ENCODE data around the gene FBXO41. TPM values are rescaled to one million over a fixed set of nuclear protein-coding genes. Genes with fewer than 3 reads are reported as not detected.

The FBXO41 gene
- total RNA-seq, 4 donors from 2014 or later = 0.84 to 13.9 (median 4.4) TPM

DNA sequence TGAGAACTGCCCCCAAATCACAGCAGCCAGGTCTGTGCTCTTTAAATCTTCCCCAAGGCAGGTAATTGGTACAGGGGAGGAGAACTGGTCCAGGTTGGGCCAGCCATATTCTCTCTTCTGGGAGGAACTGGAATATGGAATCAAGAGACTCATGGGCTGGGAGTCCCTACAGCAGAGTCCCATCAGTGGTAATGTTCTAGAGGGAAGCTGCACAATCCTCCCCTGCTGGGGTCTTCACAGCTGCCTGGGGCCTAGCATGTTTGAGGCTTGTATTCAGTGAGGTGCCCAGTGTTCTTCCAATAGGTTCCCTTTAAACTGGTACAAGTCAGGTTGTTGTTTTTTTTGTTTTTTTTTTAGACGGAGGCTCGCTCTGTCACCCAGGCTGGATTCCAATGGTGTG lies 30.2 kb upstream of the FBXO41 start:
- Histone ChIP-seq H3K9me3 (no peaks in the 10 kb centered on the region), H3K27me3 (no peaks in the 10 kb centered on the region), H3K4me3 (no peak overlapping the region), H3K4me1 (no peaks in the 10 kb centered on the region), H3K36me3 (no peaks in the 10 kb centered on the region), H3K27ac (no peak overlapping the region)
- no peak for DNase-seq (ENCODE audit: low spot score in 2 of 2)
- 85 to 87% methylated on average over 2 of the region's 2 CpGs for WGBS, 2 donors
- TF ChIP-seq POLR2A (IDR thresholded peaks at IDR 0.05) = no peak
- no peak for TF ChIP-seq EP300 (IDR thresholded peaks at IDR 0.05)
- no peak for TF ChIP-seq CTCF (IDR thresholded peaks at IDR 0.05)

DNA sequence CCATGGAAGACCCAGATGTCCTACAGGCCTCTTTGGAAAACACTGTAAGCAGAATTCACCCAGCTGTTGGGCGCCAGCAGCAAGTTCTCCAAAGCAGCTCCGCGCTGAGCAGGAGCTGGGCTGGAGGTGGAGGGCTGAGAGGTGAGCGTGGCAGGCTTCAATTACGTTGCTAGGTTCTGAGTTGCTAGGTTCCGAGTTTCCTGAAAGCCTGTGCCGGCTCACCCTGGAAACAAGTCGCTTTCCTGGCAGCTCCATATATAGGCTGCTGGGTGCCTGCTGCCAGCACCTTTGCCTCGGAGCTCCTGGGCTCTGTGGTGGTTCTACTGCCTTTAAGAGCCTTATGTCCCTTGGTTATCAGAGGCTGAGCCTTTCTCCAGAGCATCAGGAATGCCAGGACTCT lies 23.4 kb upstream of the FBXO41 start:
- TF ChIP-seq POLR2A (IDR thresholded peaks at IDR 0.05) (no peak), EP300 (IDR thresholded peaks at IDR 0.05) (no peak), CTCF (IDR thresholded peaks at IDR 0.05) (no peak)
- no peaks in the 10 kb centered on the region for H3K27me3 ChIP-seq
- no peaks in the 10 kb centered on the region for H3K4me1 ChIP-seq
- WGBS, 2 donors = 77 to 84% methylated on average over 9 of the region's 9 CpGs
- no peak overlapping the region for H3K27ac ChIP-seq
- H3K36me3 ChIP-seq = no peaks in the 10 kb centered on the region
- DNase-seq (ENCODE audit: low spot score in 2 of 2) = no peak
- H3K9me3 ChIP-seq = no peaks in the 10 kb centered on the region
- H3K4me3 ChIP-seq = no peak overlapping the region

DNA sequence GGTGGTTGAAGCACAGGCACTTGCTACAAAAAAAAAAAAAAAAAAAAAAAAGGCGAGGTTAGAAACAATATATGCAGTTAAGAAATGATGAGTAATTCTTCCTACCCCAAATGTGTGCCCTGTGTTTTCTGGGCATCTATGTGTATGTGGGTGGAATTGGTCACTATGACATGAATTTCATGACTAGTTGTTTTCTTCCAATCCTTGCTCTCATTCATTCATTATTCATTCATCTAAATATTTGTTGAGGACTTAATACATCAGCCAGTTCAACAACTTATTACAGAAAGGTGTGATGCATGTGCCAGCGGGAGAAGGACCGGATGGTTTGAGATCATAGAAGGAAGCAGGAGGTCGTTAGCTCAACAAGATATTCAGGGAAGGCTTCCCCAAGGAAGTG lies 17.4 kb upstream of the FBXO41 start:
- Histone ChIP-seq H3K27ac (no peak overlapping the region), H3K27me3 (peaks cover 2 to 18% of the 10 kb centered on the region in 2 donors), H3K9me3 (no peaks in the 10 kb centered on the region), H3K36me3 (no peaks in the 10 kb centered on the region), H3K4me1 (no peaks in the 10 kb centered on the region), H3K4me3 (no peak overlapping the region)
- DNase-seq (ENCODE audit: low spot score in 2 of 2) = no peak
- 58 to 73% methylated on average over 4 of the region's 4 CpGs for WGBS, 2 donors
- TF ChIP-seq POLR2A (IDR thresholded peaks at IDR 0.05) (no peak), CTCF (IDR thresholded peaks at IDR 0.05) (no peak), EP300 (IDR thresholded peaks at IDR 0.05) (no peak)

GRCh38 chr2:73300926-73301325 lies 16.6 kb upstream of the FBXO41 start:
- no peak for DNase-seq (ENCODE audit: low spot score in 2 of 2)
- Histone ChIP-seq H3K4me1 (no peaks in the 10 kb centered on the region), H3K4me3 (no peak overlapping the region), H3K27me3 (peaks cover 2 to 25% of the 10 kb centered on the region in 2 donors), H3K9me3 (no peaks in the 10 kb centered on the region), H3K27ac (no peak overlapping the region), H3K36me3 (no peaks in the 10 kb centered on the region)
- TF ChIP-seq POLR2A (IDR thresholded peaks at IDR 0.05) (no peak), EP300 (IDR thresholded peaks at IDR 0.05) (no peak), CTCF (IDR thresholded peaks at IDR 0.05) (no peak)
- 59 to 62% methylated on average over 3 of the region's 3 CpGs for WGBS, 2 donors

DNA sequence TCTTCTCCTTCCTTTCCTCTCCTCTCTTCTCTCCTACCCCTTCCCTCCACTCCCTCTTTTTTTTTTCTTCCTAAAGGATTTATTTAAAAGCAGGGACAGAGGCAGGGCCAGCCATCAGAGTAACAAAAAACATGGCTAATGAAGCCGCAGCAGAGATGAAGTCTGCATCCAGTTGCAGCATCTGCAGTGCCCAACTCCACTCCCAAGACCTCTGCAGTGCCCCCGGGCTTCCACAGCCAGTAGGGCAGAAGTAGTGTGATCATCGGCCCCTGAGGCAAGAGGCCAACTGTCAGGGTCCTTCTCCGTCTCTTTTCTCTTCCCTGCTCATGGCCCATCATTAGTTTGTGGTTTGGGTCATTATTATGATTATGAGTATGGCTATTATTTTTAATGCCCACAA lies 13.3 kb upstream of the FBXO41 start:
- 55 to 56% methylated on average over 4 of the region's 4 CpGs for WGBS, 2 donors
- TF ChIP-seq POLR2A (IDR thresholded peaks at IDR 0.05) (no peak), EP300 (IDR thresholded peaks at IDR 0.05) (no peak), CTCF (IDR thresholded peaks at IDR 0.05) (no peak)
- Histone ChIP-seq H3K36me3 (no peaks in the 10 kb centered on the region), H3K4me3 (no peak overlapping the region), H3K9me3 (no peaks in the 10 kb centered on the region), H3K4me1 (peaks cover 0 to 12% (median 2%) of the 10 kb centered on the region in 4 donors), H3K27ac (no peak overlapping the region), H3K27me3 (peaks cover 7 to 58% of the 10 kb centered on the region in 2 donors)
- DNase-seq (ENCODE audit: low spot score in 2 of 2) = no peak

Measured in tibial nerve (tissue), 4 donors.